Pancreas (tissue), 10 donors: Measurements from ENCODE around the gene NDFIP1. TPM values are rescaled to one million over a fixed set of nuclear protein-coding genes. Genes with fewer than 3 reads are reported as not detected.

Source experiments
- ATAC-seq, 4 donors: fragments of 200-7000 bp; cut with Tn5 transposase; one replicate each; pipeline versions ENCODE4 v1.8.0 to v1.9.1; 2020; ENCODE audit warnings: mild to moderate bottlenecking in 4 of 4, moderate library complexity in 4 of 4
- DNase-seq, 6 donors: peaks; one replicate each; pipeline ENCODE4 v3.0.0-alpha.2; 2020
- FAIRE-seq: peaks from 2 replicates; lab custom pipeline; 2012; peaks lifted over from hg19 to GRCh38; lab: Jason Lieb, UNC
- H3K27ac ChIP-seq, 4 donors: fragments of 200-600 bp; sonication (generic); 1 replicate in 3 of 4; 2 replicates in 1 of 4; pipeline versions ENCODE4 v1.5.0 to v1.8.0; 2020
- H3K27me3 ChIP-seq, 4 donors: fragments of 200-600 bp; one replicate each; pipeline ENCODE4 v1.8.0; 2021
- H3K36me3 ChIP-seq, 3 donors: fragments of 200-600 bp; sonication (generic) in 1 of 3; one replicate each; pipeline versions ENCODE4 v1.5.0 to v1.8.0; 2020 to 2021
- H3K4me1 ChIP-seq, 3 donors: fragments of 200-600 bp; one replicate each; pipeline ENCODE4 v1.8.0; 2021
- H3K4me3 ChIP-seq, 4 donors: fragments of 200-600 bp; sonication (generic) in 2 of 4; one replicate each; pipeline versions ENCODE4 v1.5.0 to v1.8.0; 2020 to 2021
- H3K9me3 ChIP-seq, 4 donors: fragments of 200-600 bp; one replicate each; pipeline ENCODE4 v1.8.0; 2021
- WGBS, 2 donors: extraction: QIAGEN DNeasy Blood & Tissue Kit; methylation state at CpG; one replicate each; pipeline ENCODE4 v1.1.7; 2013; 5-methylcytosine and 5-hydroxymethylcytosine counted together
- intact Hi-C, 3 donors: fragments of 100-400 bp; cut with DNase I; formaldehyde crosslinking; loops; one replicate each; pipeline versions ENCODE4 v1.11.1 to v1.14.2; 2022
- polyA plus RNA-seq, 2 donors: library from polyadenylated mRNA; stranded (reverse); fragments of 200-250 nt; gene quantifications; one replicate each; pipeline ENCODE4 v1.2.3, GENCODE V29; 2013
- total RNA-seq, 6 donors: library from RNA; stranded (reverse); fragmentation: NEBNext Ultra II Directional in 4 of 6; extraction: Animal tissue kit (Norgen Biotek cat#: 25700) in 4 of 6; gene quantifications; one replicate each; pipeline versions ENCODE4 v1.2.1 to v1.2.4, GENCODE V29; 2021 to 2023
- TF ChIP-seq, protein P1 (sequence below), 4 donors: fragments of 200-600 bp; sonication (generic) in 3 of 4; IDR thresholded peaks; one replicate each; pipeline versions ENCODE4 v1.5.0 to v1.8.0; 2021; ENCODE audit warnings: antibody characterized with exemption in 4 of 4
- donor health status: healthy with polysubstance abuse.
- donor health status: DM: no; HTN: no; CAD: no; lungs with moderate emphysema.
- donor health status: DM: no; HTN: no; CAD: no.
- donor health status: control.
- donor health status: control.
- donor health status: Bipolar disorder and iron deficiency.
- donor health status: DM: yes; HTN: yes; CAD: no.
- donor health status: DM: no; HTN: no; CAD: no.
- donor health status: DM: no; HTN: no; CAD: no.
- donor health status: DM: yes; HTN: yes; CAD: no.

NDFIP1 gene
- total and polyA plus RNA-seq, 8 donors, result 15.7 to 50.1 (median 33.7) TPM

DNA sequence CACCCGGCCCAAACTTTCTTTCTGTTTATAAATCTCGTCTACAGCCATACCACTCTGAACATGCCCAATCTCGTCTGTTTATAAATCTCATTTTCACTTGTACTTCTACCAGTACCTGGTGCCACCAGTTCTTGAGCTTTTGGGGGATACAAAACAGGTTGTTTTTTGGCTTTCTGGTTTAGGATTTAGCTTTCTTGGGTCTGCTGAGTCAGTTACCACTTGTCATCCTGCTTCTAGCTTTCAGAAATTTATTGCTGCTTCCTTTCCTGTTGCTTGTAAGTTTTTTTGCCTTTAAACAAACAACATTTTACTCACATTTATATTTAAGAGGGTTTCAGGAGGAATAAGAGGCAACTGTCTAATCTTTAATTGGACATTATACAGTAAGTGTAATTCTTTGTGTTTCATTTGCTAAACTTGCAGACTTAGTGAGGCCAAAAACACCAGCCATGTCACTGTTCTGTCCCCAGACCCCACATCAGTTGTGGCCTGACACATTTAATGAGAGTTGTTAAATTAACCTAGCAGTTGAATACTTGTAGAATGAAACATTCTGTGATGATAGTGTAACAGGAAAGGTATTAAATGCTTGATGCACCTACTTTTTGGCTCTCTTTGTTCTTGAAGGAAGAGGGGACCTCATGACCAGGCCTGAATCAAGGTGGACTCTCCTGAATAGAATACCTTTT, 11.8 kb downstream of the NDFIP1 start:
- ATAC-seq (no peak), DNase-seq (no peak), FAIRE-seq (no peak)
- TF ChIP-seq, protein P1, sequence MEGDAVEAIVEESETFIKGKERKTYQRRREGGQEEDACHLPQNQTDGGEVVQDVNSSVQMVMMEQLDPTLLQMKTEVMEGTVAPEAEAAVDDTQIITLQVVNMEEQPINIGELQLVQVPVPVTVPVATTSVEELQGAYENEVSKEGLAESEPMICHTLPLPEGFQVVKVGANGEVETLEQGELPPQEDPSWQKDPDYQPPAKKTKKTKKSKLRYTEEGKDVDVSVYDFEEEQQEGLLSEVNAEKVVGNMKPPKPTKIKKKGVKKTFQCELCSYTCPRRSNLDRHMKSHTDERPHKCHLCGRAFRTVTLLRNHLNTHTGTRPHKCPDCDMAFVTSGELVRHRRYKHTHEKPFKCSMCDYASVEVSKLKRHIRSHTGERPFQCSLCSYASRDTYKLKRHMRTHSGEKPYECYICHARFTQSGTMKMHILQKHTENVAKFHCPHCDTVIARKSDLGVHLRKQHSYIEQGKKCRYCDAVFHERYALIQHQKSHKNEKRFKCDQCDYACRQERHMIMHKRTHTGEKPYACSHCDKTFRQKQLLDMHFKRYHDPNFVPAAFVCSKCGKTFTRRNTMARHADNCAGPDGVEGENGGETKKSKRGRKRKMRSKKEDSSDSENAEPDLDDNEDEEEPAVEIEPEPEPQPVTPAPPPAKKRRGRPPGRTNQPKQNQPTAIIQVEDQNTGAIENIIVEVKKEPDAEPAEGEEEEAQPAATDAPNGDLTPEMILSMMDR (IDR thresholded peaks at IDR 0.05), result no peak
- Histone ChIP-seq H3K27me3 (no peaks in the 10 kb centered on the region), H3K9me3 (no peaks in the 10 kb centered on the region), H3K4me3 (no peak overlapping the region), H3K36me3 (peaks cover 0 to 4% (median 0%) of the 10 kb centered on the region in 3 donors), H3K4me1 (peaks cover 5 to 12% (median 8%) of the 10 kb centered on the region in 3 donors), H3K27ac (no peak overlapping the region)
- intact Hi-C loops, result no loop called here
- 79 to 86% methylated on average over 3 of the region's 3 CpGs for WGBS, 2 donors

DNA sequence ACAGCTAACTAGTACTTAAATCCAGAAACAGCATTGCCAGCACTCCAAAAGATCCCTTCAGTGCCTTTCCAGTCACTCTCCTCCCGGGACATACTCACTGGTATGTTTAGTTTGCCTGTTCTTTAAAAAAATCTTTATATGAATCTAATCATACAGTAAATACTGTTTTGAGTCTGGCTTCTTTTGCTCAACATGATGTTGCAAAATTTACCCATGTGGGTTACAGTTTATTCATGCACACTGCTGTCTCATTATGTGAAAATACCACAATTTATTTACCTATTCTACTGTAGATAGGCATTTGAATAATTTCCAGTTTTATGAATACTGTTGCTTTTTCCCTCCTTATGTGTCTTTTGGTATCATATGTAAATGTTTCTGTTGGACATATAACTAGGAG, 13.5 kb downstream of the NDFIP1 start:
- intact Hi-C loops, result no loop called here
- H3K27me3 ChIP-seq, result no peaks in the 10 kb centered on the region
- TF ChIP-seq, protein P1 (IDR thresholded peaks at IDR 0.05), result no peak
- no peaks in the 10 kb centered on the region for H3K9me3 ChIP-seq
- H3K36me3 ChIP-seq, result peaks cover 0 to 4% (median 0%) of the 10 kb centered on the region in 3 donors
- ATAC-seq, result no peak
- DNase-seq, result no peak
- H3K27ac ChIP-seq, result no peak overlapping the region
- WGBS, 2 donors, result 0 to 13% methylated on average over 1 of the region's 1 CpG
- no peak overlapping the region for H3K4me3 ChIP-seq
- no peak for FAIRE-seq
- peaks cover 5 to 12% (median 8%) of the 10 kb centered on the region in 3 donors for H3K4me1 ChIP-seq

DNA sequence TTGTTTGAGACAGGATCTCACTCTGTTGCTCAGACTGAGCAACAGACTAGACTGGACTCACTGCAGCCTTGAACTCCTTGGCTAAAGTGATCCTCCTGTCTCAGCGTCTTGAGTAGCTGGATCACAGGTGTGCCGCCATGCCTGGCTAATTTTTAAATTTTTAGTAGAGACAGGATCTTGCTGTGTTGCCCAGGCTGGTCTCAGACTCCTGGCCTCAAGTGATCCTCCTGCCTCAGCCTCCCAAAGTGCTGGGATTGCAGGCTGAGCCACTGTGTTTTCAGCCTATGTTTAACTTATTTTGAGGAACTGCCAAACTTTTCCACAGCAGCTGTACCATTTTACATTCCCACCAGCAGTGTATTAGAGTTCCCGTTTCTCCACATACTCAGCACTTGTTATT, 16.8 kb downstream of the NDFIP1 start:
- Histone ChIP-seq H3K27ac (no peak overlapping the region), H3K4me3 (no peak overlapping the region), H3K36me3 (peaks cover 0 to 4% (median 0%) of the 10 kb centered on the region in 3 donors), H3K4me1 (peaks cover 5 to 11% (median 8%) of the 10 kb centered on the region in 3 donors), H3K27me3 (no peaks in the 10 kb centered on the region), H3K9me3 (no peaks in the 10 kb centered on the region)
- intact Hi-C loops, result no loop called here
- TF ChIP-seq, protein P1 (IDR thresholded peaks at IDR 0.05), result no peak
- ATAC-seq (no peak), DNase-seq (no peak), FAIRE-seq (no peak)
- WGBS, 2 donors, result 94 to 98% methylated on average over 3 of the region's 3 CpGs

DNA sequence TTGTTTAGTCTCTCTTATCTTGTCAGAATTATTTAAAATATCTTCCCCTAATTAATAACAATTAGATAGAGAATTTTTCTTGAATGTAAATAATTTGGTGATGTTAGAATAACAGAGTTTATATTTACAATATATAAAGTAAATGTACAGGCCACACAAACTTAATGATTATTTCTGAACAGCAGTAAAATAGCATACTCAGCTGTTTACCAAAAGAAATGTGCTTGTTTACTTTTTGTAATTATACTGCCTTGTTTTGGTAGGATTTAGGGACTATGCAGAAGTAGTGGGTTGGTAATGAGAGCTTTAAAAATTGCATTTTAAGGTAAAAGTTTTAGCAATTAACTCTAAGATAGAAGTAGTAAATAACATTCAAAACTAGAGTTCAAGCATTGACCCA, 17.4 kb downstream of the NDFIP1 start:
- DNase-seq (no peak), ATAC-seq (no peak), FAIRE-seq (peak; percentile 41)
- Histone ChIP-seq H3K36me3 (peaks cover 0 to 4% (median 0%) of the 10 kb centered on the region in 3 donors), H3K27me3 (no peaks in the 10 kb centered on the region), H3K4me1 (peaks cover 5 to 11% (median 8%) of the 10 kb centered on the region in 3 donors), H3K9me3 (no peaks in the 10 kb centered on the region), H3K4me3 (no peak overlapping the region), H3K27ac (no peak overlapping the region)
- TF ChIP-seq, protein P1 (IDR thresholded peaks at IDR 0.05), result no peak
- intact Hi-C loops, result no loop called here

DNA sequence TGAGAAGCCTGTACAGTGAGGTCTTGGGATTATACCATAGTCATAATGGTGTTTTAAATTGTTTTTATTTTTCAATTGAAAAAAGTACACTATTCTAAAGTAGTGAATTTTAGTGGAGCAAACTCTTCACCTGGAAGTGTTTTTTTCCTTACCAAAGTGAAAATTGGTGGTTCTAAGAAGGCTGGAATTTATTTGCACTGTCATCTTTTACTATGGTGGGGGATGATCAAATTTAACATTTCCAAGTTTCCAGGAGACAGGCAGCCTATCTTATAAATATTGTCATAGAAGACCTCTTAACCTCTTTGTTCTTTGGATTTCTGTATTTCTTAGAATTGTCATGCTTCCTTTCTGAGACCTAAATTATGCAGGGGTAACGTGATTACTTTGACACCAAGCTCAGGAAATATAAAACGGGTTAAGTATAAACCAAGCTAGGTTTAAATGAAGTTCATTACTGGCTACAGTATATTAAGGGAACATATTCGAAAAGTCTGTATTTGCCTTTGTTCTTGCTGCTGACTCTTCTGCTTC, 20.2 kb downstream of the NDFIP1 start:
- ATAC-seq (no peak), DNase-seq (no peak), FAIRE-seq (no peak)
- Histone ChIP-seq H3K4me1 (peaks cover 5 to 11% (median 6%) of the 10 kb centered on the region in 3 donors), H3K9me3 (no peaks in the 10 kb centered on the region), H3K27me3 (no peaks in the 10 kb centered on the region), H3K27ac (no peak overlapping the region), H3K4me3 (no peak overlapping the region), H3K36me3 (peaks cover 0 to 6% (median 0%) of the 10 kb centered on the region in 3 donors)
- intact Hi-C loops, result no loop called here
- 32 to 38% methylated on average over 3 of the region's 3 CpGs for WGBS, 2 donors
- TF ChIP-seq, protein P1 (IDR thresholded peaks at IDR 0.05), result no peak
